GM21515 (cell line): ENCODE results near the gene PLA2G4E.

ENCODE experiments used
- ATAC-seq: cut with Tn5 transposase; IDR thresholded peaks from one replicate; pipeline ENCODE4 v1.9.1; 2021; ENCODE audit not compliant: unreplicated experiment

PLA2G4E gene

GRCh38 chr15:41936649-41937567 lies 83.9 kb downstream of the PLA2G4E start:
- ATAC-seq = no peak

GRCh38 chr15:41936155-41936554 lies 84.7 kb downstream of the PLA2G4E start:
- no peak for ATAC-seq

- no peak for ATAC-seq
Observed at GRCh38 chr15:41935566-41936020, 85.2 kb downstream of the PLA2G4E start.

GRCh38 chr15:41934843-41935242 lies 86.0 kb downstream of the PLA2G4E start:
- ATAC-seq = no peak

GRCh38 chr15:41933771-41934170 lies 87.1 kb downstream of the PLA2G4E start:
- ATAC-seq = no peak

GRCh38 chr15:41933326-41933725 lies 87.5 kb downstream of the PLA2G4E start:
- no peak for ATAC-seq

GRCh38 chr15:41932511-41933289 lies 88.1 kb downstream of the PLA2G4E start:
- ATAC-seq = no peak

GRCh38 chr15:41932101-41932500 lies 88.7 kb downstream of the PLA2G4E start:
- ATAC-seq = no peak
